ENCODE results near the gene CUEDC1. TPM values are rescaled to one million over a fixed set of nuclear protein-coding genes. Genes with fewer than 3 reads are reported as not detected.

The CUEDC1 gene
- total RNA-seq, 1 donor = 25.7 TPM

GRCh38 chr17:57910462-57911420, 44.5 kb downstream of the CUEDC1 start:
- DNase-seq (ENCODE audit: low read depth) = no peak
- no peak overlapping the region for H3K4me3 ChIP-seq (ENCODE audit: low read depth, low read length)
- TF ChIP-seq CTCF (IDR thresholded peaks at IDR 0.05; ENCODE audit: insufficient read depth, low read length) = no peak

GRCh38 chr17:57909551-57909950, 45.7 kb downstream of the CUEDC1 start:
- no peak for TF ChIP-seq CTCF (IDR thresholded peaks at IDR 0.05; ENCODE audit: insufficient read depth, low read length)
- DNase-seq (ENCODE audit: low read depth) = no peak
- H3K4me3 ChIP-seq (ENCODE audit: low read depth, low read length) = no peak overlapping the region

- no peak for TF ChIP-seq CTCF (IDR thresholded peaks at IDR 0.05; ENCODE audit: insufficient read depth, low read length)
- no peak for DNase-seq (ENCODE audit: low read depth)
- H3K4me3 ChIP-seq (ENCODE audit: low read depth, low read length) = no peak overlapping the region
Observed at GRCh38 chr17:57908278-57908677, 46.9 kb downstream of the CUEDC1 start.

GRCh38 chr17:57906910-57907309, 48.3 kb downstream of the CUEDC1 start:
- DNase-seq (ENCODE audit: low read depth) = no peak
- TF ChIP-seq CTCF (IDR thresholded peaks at IDR 0.05; ENCODE audit: insufficient read depth, low read length) = no peak
- H3K4me3 ChIP-seq (ENCODE audit: low read depth, low read length) = no peak overlapping the region

- DNase-seq (ENCODE audit: low read depth) = no peak
Observed at GRCh38 chr17:57905875-57906455, 49.2 kb downstream of the CUEDC1 start.

GRCh38 chr17:57903961-57904360, 51.3 kb downstream of the CUEDC1 start:
- no peak for TF ChIP-seq CTCF (IDR thresholded peaks at IDR 0.05; ENCODE audit: insufficient read depth, low read length)
- DNase-seq (ENCODE audit: low read depth) = no peak
- no peak overlapping the region for H3K4me3 ChIP-seq (ENCODE audit: low read depth, low read length)

More at GRCh38 chr17:57905875-57906455, 49.2 kb downstream of the CUEDC1 start:
- no peak for TF ChIP-seq CTCF (IDR thresholded peaks at IDR 0.05; ENCODE audit: insufficient read depth, low read length)
- H3K4me3 ChIP-seq (ENCODE audit: low read depth, low read length) = no peak overlapping the region
